Stimulated activated CD8-positive, alpha-beta memory T cell treated with anti-CD3 and anti-CD28 coated beads, Interleukin-4, amount 100 ng/mL, for 24 hours (primary cell): Measurements from ENCODE around the gene TCF7.
A peak's percentile ranks its signal among the peaks of the same experiment; 100 is the strongest.

ENCODE experiments used
- DNase-seq: peaks from one replicate; pipeline ENCODE4 v3.0.0-alpha.2; 2020; ENCODE audit warnings: low read depth

TCF7 gene

DNA sequence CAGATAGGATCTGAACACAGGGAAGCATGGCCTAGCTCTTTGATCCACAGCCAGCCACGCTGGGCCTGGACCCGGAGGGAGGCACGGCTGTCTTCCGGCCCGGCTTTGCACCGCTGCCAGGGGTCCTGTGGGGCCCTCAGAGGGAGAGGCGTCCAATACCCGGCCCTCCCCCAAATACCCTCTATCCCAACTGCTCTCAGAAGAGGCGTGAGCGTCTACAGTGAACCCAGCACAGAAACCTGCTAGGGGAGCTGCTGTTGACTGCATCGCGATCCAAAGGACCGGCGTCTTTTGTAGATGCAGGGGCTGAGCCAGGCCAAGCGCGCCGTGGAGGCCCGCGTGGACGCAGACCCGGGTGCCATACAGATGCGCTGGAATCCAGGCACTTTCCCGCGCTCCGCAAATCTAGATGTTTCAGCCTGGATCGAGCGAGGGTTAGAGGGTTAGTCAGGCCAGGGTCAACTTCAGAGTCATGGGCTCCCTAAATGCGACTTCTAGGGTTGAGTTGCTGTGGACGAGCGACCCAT is 1.1 kb upstream of the TCF7 start:
- no peak for DNase-seq

DNA sequence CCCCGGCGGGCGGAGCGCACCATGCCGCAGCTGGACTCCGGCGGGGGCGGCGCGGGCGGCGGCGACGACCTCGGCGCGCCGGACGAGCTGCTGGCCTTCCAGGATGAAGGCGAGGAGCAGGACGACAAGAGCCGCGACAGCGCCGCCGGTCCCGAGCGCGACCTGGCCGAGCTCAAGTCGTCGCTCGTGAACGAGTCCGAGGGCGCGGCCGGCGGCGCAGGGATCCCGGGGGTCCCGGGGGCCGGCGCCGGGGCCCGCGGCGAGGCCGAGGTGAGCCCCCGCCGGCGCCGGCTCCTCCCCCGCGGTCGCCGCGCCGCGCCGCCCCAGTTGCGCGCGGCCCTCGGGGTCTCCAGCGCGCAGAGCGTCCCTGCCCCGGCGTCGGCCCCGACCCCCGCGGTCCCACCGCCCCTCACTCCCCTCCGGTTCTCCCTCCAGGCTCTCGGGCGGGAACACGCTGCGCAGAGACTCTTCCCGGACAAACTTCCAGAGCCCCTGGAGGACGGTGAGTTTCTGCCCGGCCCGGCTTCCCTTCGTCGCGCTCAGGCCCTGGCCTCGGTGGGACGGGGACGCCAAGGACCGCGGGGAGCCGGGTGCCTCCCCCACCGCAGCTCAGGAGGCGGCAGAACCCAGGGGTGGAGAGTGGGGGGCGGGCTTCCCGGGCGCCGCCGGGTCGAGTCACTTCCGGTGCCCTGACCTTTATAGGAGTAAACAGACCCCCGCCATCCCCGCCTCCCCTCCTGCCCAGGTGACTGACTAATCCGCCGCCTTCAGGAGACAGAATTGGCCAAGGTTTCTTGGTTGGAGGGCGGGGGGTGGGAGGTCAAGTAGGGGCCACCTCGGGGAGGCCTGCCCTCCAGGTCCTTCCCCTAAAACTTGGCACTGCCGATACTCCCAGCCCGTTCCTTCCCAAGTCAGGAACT is 665 bp downstream of the TCF7 start:
- peak; percentile 70 for DNase-seq

DNA sequence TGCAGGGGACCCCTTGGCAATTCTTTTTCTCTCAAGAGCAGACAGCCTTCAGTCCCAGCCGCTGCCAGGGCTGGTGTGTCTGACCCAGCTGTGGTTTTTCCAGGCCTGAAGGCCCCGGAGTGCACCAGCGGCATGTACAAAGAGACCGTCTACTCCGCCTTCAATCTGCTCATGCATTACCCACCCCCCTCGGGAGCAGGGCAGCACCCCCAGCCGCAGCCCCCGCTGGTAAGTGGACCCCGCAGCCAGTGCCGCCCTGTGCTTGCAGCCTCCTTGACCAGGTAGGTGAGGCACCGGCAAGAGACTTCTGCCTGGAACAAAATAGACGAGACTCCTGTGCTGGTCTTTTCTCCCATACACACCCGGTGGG is 1.3 kb downstream of the TCF7 start:
- DNase-seq = no peak

DNA sequence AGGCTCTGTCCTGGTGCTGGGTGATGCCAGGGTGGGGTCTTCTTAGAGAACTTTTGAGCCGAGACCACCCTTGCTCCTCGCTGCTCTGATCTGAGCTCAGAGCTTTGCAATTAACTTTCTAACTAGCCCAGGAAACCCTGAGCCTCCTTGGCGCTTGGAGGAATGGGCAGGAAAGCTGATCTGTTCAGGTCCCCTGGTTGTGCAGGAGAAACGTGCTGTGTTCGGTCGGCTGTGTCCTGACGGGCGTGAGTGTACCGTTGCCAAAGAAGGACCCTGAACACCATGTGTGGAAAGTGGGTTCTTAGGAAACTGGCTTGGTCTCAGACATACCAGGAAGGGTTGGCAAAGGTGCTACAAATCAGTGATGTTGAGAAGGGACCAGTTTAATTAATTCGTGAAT is 1.8 kb downstream of the TCF7 start:
- DNase-seq = no peak

DNA sequence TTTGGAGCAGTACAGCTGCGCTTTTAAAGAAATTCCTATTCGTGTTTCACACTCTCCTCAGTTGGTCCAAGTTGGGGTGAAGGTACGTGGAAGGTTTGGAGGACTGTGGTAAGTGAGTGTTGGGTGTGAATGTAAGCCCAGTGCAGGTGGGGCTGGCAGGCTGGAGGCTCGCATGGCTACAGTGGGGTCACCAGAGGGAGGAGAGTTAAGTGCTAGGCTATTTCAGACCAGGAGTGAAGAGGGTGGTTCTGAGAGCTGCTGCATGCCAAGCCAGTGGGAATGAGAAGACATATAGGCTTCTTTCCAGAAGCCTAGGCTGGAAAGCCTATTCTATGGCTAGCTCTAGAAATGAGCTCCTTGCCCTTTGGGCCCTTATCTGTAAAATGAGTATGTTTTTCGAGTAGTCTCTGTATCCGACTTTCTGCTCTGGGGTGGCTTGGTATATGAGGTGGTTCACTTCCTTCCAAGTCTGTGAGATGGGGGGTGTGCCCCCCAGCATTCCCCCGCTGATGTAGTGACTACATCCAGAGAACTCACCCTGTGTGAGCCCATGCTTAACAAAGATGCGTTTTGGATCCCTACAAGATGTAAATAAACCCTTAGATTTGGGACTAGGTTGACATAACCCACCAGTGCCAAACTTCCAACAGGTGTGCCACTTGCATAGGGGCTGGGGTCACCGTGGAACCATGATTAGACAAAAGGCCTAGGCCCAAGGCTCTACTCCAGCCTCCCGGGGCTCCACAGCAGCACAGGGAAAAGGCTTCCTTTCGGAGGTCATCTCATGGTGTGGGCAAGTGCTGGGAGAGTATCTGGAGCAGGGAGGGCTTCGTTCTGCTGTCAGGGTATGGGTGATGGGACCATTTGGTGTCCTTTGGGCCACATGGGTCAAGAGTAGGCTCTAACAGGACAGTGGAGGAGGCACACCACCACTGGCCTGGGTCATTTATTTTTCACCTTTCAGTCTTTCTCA is 2.6 kb downstream of the TCF7 start:
- DNase-seq = no peak

DNA sequence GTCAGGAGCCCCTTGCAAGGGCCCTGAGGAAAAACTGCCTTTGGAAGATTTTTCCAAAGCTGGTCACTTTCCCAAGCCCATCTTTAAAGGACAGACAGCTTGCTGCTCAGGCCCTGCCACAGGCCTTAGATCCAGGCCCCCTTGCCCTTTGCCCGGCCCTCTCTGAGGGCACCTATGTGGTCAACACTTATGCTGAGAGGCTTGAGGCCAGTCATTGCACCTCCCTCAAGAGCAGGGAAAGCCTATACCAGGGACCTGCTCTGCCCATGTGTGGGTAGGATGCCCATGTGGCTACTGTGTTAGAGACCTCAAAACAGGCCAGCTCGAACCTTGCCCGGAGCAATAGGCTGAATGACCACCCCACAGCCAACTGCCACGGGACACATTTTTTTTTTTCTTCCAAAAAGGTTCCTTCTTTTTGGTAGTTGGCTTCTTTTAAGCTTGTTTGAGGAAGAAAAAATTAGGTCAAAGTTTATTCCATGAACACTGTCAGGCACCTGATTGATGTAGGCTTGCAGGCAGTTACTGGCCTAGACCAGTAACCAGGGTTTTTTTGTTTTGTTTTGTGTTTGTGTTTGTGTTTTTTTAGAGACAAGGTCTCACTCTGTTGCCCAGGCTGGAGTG is 3.8 kb downstream of the TCF7 start:
- DNase-seq = no peak

DNA sequence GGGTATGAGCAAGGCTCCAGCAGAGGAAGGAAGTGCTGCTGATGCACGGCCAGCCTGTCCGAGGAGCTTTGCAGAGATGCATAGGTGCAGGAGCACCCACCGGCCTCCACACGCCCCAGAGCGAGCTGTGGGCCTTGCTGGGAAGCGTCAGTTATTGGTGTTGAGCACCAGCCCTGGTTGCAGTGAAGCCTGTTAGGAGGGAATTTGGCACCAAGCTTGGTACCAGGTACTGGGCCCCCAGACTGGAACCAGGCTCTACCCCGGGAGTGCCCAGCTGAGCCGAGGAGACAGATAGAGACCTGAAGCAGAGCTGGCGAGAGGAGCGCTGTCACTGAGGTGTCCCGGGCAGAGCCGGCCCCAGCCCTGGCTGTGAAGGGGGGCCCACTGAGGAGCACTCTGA is 5.2 kb downstream of the TCF7 start:
- no peak for DNase-seq

DNA sequence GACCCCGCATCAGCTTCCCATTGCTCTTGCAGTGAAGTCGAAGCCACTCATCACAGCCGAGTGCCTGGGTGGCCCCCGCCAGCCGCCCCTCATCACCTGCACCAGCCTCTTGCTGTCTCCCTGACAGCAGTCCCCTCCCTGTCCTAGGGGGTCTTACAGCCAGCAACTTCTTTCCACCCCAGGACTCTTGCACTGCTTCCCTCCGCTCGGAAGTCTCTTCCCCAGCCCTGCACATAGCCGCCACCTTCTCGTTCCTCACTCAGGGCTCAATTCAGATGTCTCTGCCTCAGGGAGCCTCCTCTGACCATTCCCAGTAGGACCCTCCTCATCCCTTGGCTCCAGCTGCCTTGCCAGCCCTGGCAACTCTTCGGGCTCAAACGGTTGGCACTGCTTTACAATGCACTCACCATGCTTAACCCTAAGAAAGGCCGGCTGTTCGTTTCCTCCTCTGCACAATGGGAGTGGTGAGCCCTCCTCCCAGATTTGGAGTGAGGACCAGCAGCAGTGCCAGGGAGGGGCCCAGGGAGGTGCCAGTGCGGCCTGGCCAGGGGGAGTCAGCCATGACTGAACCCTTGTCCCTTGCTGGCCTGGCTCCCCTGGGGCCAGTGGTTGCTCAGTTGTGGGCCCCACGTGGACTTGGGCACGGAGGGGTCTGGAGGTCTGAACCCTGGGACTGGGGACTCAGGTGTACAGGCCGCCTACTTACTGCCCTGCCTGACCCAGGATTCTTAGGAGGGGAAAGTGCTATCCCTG is 6.1 kb downstream of the TCF7 start:
- DNase-seq = no peak

DNA sequence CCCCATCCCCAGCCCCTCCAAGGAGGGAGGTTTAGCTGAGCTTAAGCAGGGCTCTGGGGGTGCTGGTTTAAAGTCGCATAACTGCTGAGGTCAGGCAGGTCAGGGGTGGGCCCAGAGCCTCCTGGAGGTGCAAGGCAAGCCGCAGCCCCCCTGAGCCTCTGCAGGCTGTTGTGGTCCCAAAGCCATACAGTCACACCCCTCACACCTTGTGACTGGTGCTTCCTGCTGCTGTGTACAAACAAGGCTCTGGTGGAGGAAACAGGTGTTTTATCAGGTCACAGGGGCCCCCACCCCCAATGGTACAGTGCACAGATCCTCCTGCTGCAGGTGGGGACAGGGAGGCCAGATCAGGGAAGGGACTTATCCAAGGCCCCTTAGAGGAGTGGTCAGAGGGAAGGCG is 8.0 kb downstream of the TCF7 start:
- DNase-seq = no peak

DNA sequence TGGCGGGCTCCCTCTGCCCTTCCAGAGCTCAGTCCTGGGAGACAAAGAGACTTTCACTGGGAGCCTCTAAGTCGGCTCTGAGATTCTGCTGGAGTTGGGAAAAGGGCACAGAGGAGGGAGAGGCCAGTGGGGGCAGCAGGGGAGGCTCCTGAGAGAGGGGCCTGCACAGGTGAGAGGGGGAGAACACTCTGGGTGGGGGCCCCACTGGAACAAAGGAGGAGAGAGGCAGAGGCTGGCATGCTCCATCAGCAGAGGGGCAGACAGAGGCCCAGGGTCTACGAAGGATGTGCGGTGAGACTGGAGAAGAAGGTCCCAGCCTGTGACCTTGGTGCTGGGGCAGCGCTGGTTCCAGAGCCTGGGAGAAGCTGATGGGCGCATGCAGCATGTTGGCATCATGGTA is 8.9 kb downstream of the TCF7 start:
- no peak for DNase-seq

DNA sequence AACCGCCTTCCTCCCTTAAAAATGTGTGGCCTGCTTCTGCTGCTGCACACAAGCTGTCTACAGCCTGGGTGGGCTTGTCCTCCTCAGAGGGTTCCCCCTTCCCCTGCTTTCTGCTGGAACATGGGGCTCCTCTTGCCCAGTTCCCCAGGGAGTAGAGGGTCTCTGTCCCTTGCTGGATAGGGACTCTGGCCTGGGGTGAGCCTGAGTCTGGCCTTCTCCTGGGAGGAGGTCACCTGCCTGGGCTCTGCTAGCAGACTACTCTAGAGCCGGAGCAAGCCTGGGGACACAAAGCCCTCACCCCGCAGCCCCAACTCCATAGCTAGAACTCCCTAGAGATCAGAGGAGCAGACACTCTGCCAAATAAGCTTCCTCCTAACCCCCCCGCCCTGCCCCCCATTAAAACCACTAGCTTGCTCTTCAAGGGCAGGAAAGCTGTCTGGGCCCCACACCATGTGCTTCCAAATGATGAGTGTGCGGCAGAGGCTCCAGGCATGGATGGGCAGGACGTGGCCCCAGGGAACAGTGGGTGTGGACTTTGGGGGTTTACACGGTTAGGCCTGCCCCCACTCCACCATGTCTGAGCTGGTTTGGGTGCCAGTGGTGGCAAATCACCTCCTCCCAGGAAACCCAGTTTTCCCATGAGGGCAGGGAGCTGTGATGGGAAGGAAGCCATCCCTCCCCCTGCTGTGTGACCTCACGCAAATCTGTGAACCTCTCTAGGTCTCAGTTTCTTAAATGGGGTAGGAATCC is 10.0 kb downstream of the TCF7 start:
- no peak for DNase-seq

DNA sequence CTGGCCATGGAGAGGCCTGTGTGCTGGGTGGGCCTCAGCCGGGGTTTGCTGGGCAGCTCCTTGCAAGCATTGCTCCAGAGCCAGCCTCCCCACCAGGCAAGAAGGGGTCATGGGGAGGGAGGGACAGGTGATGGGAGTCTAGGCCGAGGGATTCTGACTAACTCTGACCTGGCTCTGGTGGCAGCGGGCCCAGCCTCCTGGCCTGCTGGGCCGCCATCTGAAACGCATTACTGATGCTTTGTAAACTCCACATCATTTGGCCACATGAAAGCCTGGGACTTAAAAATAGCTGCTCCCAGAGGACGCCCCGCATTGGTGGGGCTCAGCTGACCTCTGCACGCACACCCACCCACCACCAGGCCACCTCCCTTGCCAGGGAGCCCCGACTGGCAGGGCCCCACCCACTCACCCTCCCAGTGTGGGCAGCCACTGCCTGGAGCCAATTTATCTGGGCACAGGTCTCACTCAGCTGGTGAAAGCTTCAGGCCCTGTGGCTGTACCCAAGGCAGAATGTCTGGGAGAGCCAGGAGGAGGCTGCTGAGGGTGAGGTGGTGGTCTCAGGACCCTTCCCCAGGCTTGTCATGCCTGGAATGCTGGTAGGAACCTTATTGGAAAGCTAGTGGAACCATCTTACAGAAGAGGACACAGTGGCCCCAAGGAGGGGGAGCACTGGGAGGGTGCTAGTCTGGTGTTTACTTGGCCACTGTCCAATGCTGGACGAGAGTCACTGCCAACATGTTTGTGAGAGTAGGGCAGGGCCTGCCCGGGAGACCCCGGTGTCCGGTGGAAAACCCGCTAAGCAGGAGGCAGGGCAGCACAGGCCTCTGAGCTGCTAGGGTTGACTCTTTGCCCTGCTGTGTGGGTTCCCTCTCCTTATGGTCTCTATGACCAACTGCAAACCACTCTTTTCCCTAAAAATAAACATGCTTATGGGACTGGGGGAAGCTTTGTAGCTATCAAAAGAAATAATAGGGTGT is 10.8 kb downstream of the TCF7 start:
- no peak for DNase-seq

DNA sequence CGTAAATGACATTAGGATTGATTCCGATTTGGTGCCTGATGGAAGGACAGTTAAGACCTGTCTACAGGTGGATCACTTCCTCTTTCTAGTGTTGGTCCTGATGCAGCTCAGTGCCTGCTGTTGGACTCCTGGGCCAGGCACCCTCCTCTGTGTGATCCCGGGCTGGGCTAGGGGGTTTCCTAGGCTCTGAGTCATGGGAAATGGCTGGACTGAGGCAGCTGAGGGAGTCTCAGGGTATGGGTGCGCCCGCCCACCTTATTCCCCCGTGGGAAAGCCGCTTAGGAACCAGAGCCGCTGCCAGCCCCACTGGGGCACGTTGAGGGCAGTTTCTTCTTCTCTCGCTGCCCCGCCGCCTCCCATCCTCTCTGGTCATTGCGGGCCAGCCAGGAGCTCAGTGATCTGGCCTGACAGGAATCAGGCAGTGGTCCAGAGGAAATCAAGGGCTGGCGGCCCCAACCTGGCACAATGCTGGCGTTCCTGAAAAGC is 12.9 kb downstream of the TCF7 start:
- DNase-seq = no peak

DNA sequence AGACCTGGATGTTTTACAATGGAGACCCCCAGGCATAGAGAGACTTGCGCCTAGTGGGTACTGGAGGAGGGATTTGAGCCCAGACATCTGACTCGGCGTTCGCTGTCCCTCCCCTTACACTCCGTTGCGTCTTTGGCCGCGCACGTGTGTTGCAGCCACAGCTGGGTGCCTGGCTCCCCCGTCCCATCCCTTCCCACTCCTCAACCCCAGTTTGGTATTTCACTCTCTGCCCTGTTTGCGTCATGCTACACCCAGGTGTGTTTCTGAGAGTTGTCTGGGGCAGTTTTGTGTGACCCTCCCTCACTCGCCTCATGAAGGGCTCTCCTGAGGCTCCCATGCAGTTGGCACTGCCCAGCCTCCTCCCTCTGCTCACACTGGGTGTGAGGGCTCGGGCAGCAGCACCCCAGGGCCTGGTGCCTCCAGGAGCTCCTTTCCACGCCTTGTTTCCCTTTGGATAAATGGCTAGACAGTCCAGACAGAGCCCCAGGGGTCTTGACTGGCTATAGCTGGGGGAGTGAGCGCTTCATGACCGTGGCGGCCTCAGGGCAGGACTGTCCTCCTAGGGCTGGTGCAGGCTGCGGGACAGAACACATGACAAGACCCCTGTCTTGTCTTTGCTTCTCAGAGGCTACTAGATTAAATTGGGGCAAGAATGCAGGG is 13.6 kb downstream of the TCF7 start:
- DNase-seq = no peak

DNA sequence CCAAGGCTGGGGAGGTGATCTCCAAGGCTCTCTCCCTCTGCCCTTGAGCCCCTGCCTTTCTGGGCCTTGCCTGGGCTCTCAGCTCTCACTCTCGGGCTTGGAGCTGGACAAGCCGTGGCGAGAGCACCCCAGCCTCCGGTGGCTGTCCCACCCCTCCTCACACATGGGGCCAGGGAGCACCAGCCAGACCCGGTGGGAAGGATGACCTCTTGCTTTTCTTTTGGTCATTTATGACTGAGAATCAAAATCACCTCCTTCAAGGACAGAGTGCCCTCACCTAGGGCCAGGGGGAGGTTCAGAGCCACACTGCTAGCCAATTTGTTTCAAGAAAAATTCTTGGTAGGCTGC is 14.1 kb downstream of the TCF7 start:
- DNase-seq = no peak

DNA sequence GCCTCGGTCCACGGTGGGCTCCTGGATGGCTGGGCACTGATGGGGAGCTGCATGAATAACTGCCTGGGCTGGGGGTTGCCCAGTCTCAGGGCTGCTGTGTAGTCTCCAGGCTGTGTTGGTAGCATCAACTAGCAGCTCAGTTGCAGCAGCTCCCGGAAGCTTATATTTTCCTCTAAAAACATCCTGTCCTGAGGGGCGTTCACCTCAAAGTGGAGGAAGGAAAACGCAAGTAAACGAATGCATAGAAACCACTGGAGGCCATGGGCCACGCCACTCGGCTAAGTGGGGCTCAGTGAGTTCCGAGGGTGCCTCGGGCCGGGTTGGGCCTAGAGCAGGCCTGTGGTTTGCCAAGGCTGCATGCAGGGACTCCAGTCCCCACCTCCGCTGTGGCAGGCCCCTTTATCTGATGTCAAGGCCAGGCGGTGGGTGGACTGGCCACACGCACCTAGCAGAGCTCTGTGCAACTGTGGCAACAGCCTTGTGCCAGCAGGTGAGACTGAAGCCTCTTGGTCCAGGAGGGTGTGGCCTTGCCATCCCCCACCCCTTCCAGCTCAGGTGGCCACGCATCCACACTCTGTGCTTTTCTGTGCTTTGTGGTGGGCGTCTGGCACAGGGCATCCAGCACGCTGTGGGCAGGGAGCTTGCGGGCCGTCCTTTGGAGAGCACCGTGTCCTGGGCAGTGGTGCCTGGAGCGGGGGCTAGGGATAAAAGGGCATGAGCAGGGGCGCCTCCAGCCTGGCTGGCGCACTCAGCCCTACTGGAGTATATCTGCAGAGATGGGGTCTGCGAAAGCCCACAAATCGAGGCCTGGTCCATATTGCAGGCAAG is 15.1 kb downstream of the TCF7 start:
- no peak for DNase-seq

DNA sequence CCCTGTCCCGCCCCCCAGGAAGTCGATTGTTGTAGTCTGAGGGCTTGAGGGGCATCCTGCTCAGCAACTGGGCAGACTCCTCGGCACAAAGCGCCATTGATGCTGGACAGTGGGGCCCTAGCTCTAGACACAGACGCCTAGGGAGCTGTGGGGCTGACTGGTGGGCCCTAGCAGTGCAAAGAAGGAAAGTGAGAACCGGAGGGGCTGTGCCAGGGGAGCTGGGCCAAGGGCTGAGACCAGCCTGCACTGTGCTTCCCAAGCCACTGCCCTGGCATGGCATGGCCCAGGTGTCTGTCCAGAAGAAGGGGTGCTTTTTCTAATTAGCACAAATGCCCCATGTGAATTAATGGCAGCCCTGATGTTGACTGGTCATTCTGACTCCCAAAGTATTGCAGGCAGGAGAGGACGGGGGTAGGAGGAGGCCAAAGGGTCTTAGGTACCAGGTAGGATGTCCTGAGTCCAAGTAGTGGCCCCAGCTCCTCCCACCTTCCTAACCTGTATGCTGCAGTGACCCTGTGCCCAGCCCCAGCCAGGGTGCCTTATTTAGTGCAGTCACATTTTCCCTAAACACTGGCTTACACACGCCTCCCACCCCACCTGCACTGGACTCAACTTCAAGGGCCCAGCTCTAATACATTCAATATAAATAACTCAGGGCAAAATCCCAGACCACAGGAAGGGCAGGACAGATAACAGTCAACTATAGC is 15.9 kb downstream of the TCF7 start:
- no peak for DNase-seq
